ENCODE measurements around the gene LMX1B. TPM values are rescaled to one million over a fixed set of nuclear protein-coding genes. Genes with fewer than 3 reads are reported as not detected.

Gene LMX1B
- polyA plus RNA-seq, 1 of the 3 experiments (the other 2 are of a cell fraction) = not detected

Other genes with a start within 250 kb of the LMX1B start
- 3.5 and 4.6 TPM in 2 replicates for gene ZBTB43, start 191.1 kb downstream of the LMX1B start, polyA plus RNA-seq (2012; rRNA removed)
- gene ZBTB34, start 246.7 kb downstream of the LMX1B start, polyA plus RNA-seq (2012; rRNA removed) = 2.9 and 4.1 TPM in 2 replicates

Measured in SK-N-SH (cell line).